ENCODE data around the gene HS6ST1. TPM values are rescaled to one million over a fixed set of nuclear protein-coding genes. Genes with fewer than 3 reads are reported as not detected.

Gene HS6ST1
- total and polyA plus RNA-seq, 2 of the 4 experiments (the other 2 are of a cell fraction) = 29.9 to 36.9 TPM

DNA sequence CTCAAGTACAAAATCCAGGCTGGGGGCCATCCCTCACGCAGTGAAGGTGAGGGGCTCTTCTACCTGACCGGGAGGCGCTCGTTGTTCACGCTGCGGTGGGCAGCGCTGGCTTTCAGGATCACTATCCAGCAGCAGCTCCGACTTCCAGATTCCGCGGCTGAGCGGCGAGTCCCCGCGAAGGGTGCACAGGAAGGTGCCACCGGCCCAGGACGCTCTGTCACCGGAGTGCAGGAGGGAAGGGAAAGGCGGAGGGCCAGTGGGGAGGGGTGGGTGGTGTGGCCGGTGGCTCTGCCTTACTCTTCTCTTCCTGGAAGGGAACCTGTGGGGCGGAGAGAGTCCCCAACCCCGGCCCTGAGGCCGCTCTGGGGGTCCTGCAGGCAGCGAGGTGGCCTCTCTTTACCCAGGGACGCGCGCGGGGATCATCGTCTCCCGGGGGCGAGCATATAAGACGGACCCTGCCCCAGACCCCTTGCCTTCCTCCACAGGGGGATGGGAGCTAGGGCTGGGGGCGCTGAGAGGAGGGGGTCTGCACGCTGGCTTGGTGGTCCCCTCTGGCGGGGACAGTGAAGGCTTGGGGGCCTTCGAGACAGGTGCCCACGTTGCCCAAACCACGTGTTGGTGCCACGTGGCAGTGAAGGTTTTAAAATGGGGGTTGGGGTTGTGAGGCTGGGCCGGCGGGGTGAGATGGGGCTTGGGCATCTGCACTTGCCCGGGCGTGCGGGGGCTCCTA is 26.9 kb upstream of the HS6ST1 start:
- Histone ChIP-seq H2AK5ac (ENCODE audit: low read depth, low read length) (no peak overlapping the region), H4K5ac (ENCODE audit: low read depth, low read length) (no peak overlapping the region), H2AFZ (replicated peaks; ENCODE audit: low read length, poor library complexity) (peak overlapping the region; percentile 15), H2AK9ac (replicated peaks; ENCODE audit: low read depth, low read length, poor library complexity) (peak overlapping the region; percentile 37), H4K8ac (ENCODE audit: low read depth in 2 of 2, low read length in 2 of 2) (no peak overlapping the region), H3K27ac (ENCODE audit: insufficient read depth, low read length) (no peak overlapping the region), H2BK20ac (ENCODE audit: low read depth, low read length) (no peak overlapping the region), H4K20me1 (ENCODE audit: insufficient read depth, low read length) (no peaks in the 10 kb centered on the region), H3K4me2 (ENCODE audit: low read depth, low read length) (no peak overlapping the region), H3K79me1 (ENCODE audit: low read depth in 1 of 2, low read length in 2 of 2) (no peaks in the 10 kb centered on the region), H3K36me3 (ENCODE audit: control insufficient read depth, insufficient read depth, low read length) (no peaks in the 10 kb centered on the region), H3K14ac (replicated peaks; ENCODE audit: low read depth, low read length) (no peak overlapping the region), H3K23ac (ENCODE audit: low read depth, low read length) (no peak overlapping the region), H4K91ac (ENCODE audit: insufficient read depth, low read depth, low read length) (no peak overlapping the region), H2BK120ac (ENCODE audit: low read depth, low read length) (no peak overlapping the region), H2BK5ac (ENCODE audit: low read depth, low read length, poor library complexity, severe bottlenecking) (no peak overlapping the region), H3K4me1 (ENCODE audit: control insufficient read depth, insufficient read depth, low read length) (peaks cover 10% of the 10 kb centered on the region), H3K56ac (ENCODE audit: extremely low read depth, insufficient read depth, low read length) (no peak overlapping the region), H3K9me3 (ENCODE audit: control insufficient read depth, insufficient read depth, low read length) (no peaks in the 10 kb centered on the region), H3K4ac (ENCODE audit: low read depth, low read length) (no peak overlapping the region), H3K27me3 (ENCODE audit: control insufficient read depth, insufficient read depth, low read length) (no peaks in the 10 kb centered on the region), H2BK15ac (ENCODE audit: low read depth, low read length) (no peak overlapping the region), H3K9me1 (ENCODE audit: insufficient read depth, low read length) (peaks cover 7% of the 10 kb centered on the region; the same call in 1 of the 2 replicates), H3K4me3 (ENCODE audit: insufficient read depth, low read depth, low read length) (no peak overlapping the region), H3K18ac (ENCODE audit: low read depth, low read length) (no peak overlapping the region), H3K9ac (ENCODE audit: low read depth, low read length) (no peak overlapping the region)
- TF ChIP-seq CEBPB (IDR thresholded peaks at IDR 0.05; ENCODE audit: low read depth, low read length) (no peak), MAFK (IDR thresholded peaks at IDR 0.05; ENCODE audit: low read depth, low read length) (no peak), RCOR1 (IDR thresholded peaks at IDR 0.05; ENCODE audit: insufficient replicate concordance, low read length) (no peak), RFX5 (IDR thresholded peaks at IDR 0.05; ENCODE audit: low read depth, low read length) (no peak), SMC3 (IDR thresholded peaks at IDR 0.05; ENCODE audit: low read depth, low read length) (no peak), MXI1 (IDR thresholded peaks at IDR 0.05; ENCODE audit: borderline replicate concordance, low read depth, low read length) (no peak), FOS (IDR thresholded peaks at IDR 0.05; ENCODE audit: low read depth, low read length) (no peak), BHLHE40 (IDR thresholded peaks at IDR 0.05; ENCODE audit: low read depth, low read length) (no peak), CHD1 (IDR thresholded peaks at IDR 0.05; ENCODE audit: low read depth, low read length) (no peak), MAZ (IDR thresholded peaks at IDR 0.05; ENCODE audit: borderline replicate concordance, low read depth, low read length) (no peak), POLR2A (IDR thresholded peaks at IDR 0.05; ENCODE audit: low read depth, low read length) (no peak), NFE2L2 (IDR thresholded peaks at IDR 0.05; ENCODE audit: low read depth, low read length) (no peak), RAD21 (IDR thresholded peaks at IDR 0.05; ENCODE audit: low read length) (no peak)
- TF ChIP-seq, protein P1, sequence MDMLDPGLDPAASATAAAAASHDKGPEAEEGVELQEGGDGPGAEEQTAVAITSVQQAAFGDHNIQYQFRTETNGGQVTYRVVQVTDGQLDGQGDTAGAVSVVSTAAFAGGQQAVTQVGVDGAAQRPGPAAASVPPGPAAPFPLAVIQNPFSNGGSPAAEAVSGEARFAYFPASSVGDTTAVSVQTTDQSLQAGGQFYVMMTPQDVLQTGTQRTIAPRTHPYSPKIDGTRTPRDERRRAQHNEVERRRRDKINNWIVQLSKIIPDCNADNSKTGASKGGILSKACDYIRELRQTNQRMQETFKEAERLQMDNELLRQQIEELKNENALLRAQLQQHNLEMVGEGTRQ (IDR thresholded peaks at IDR 0.05; ENCODE audit: low read depth, low read length) = no peak
- TF ChIP-seq, protein P2, sequence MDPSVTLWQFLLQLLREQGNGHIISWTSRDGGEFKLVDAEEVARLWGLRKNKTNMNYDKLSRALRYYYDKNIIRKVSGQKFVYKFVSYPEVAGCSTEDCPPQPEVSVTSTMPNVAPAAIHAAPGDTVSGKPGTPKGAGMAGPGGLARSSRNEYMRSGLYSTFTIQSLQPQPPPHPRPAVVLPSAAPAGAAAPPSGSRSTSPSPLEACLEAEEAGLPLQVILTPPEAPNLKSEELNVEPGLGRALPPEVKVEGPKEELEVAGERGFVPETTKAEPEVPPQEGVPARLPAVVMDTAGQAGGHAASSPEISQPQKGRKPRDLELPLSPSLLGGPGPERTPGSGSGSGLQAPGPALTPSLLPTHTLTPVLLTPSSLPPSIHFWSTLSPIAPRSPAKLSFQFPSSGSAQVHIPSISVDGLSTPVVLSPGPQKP (IDR thresholded peaks at IDR 0.05; ENCODE audit: borderline replicate concordance, low read depth, low read length) = no peak
- TF ChIP-seq, protein P3, sequence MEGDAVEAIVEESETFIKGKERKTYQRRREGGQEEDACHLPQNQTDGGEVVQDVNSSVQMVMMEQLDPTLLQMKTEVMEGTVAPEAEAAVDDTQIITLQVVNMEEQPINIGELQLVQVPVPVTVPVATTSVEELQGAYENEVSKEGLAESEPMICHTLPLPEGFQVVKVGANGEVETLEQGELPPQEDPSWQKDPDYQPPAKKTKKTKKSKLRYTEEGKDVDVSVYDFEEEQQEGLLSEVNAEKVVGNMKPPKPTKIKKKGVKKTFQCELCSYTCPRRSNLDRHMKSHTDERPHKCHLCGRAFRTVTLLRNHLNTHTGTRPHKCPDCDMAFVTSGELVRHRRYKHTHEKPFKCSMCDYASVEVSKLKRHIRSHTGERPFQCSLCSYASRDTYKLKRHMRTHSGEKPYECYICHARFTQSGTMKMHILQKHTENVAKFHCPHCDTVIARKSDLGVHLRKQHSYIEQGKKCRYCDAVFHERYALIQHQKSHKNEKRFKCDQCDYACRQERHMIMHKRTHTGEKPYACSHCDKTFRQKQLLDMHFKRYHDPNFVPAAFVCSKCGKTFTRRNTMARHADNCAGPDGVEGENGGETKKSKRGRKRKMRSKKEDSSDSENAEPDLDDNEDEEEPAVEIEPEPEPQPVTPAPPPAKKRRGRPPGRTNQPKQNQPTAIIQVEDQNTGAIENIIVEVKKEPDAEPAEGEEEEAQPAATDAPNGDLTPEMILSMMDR (conservative IDR thresholded peaks at IDR 0.05; ENCODE audit: low read depth, low read length) = no peak
- intact Hi-C loops (cut with micrococcal nuclease) = no loop called here
- in situ Hi-C loops (cut with MboI; ENCODE audit: low sequenced_read_pairs) = no loop called here
- ChIA-PET CTCF (interaction anchor here (0.6 kb wide), 1 partner anchor 13 kb away, joined by 3 read pairs; no protein-coding TSS in a partner anchor), POLR2A (ENCODE audit: unreplicated experiment) (no interaction called here)
- no peak for DNase-seq
- WGBS, 2 experiments (ENCODE audit: extremely low coverage in 2 of 2, insufficient read length in 1 of 2) = 96% methylated on average over 7 of the region's 43 CpGs; no CpG with 5 or more reads in 1 of the 2 experiments
- dilution Hi-C loops (cut with HindIII; ENCODE audit: low sequenced_read_pairs, unreplicated experiment) = no loop called here
- no TSS peak for BruUV-seq (replicated peaks)
- ATAC-seq (ENCODE audit: low read depth) = no peak

Measured in IMR-90 (cell line).